Measurements from ENCODE around the gene MYO5B. TPM values are rescaled to one million over a fixed set of nuclear protein-coding genes. Genes with fewer than 3 reads are reported as not detected.

MYO5B gene
- total RNA-seq, 1 donor from 2014 or later, result 31.3 TPM

DNA sequence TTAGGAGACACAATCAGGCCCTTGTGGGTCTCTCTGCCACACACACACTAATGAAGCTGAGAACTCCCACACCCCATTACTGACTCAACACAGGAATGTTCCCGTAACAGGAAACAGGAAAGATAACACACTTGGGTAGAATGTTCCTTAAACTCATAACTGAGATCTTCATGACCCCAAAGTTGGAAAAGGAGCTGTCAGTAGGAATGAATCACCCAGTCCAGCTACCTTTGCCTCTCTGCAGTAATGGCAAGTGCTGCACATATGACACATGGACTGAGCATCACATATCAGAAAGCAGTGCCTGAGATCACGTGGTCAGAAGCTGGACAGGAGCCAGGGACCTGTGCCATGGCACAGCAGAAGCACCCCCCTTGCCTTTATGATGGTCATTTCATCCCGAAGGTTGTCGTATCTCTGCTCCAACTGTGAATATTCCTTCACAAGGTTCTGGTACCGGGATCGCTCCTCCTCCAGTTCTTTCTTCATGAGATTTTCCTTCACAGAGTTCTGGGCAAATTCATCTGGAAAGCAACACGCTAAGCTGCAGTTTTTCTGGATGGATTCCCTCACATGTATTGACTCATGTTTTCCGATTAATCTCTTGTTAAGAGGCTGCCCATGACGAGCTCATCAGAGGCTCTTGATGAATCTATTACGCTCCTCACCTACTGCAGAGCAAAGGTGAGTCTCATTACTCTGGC, 316.2 kb downstream of the MYO5B start:
- TF ChIP-seq, protein P1, sequence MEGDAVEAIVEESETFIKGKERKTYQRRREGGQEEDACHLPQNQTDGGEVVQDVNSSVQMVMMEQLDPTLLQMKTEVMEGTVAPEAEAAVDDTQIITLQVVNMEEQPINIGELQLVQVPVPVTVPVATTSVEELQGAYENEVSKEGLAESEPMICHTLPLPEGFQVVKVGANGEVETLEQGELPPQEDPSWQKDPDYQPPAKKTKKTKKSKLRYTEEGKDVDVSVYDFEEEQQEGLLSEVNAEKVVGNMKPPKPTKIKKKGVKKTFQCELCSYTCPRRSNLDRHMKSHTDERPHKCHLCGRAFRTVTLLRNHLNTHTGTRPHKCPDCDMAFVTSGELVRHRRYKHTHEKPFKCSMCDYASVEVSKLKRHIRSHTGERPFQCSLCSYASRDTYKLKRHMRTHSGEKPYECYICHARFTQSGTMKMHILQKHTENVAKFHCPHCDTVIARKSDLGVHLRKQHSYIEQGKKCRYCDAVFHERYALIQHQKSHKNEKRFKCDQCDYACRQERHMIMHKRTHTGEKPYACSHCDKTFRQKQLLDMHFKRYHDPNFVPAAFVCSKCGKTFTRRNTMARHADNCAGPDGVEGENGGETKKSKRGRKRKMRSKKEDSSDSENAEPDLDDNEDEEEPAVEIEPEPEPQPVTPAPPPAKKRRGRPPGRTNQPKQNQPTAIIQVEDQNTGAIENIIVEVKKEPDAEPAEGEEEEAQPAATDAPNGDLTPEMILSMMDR (IDR thresholded peaks at IDR 0.05; ENCODE audit: insufficient read depth, low read length, severe bottlenecking), result no peak
- H3K27me3 ChIP-seq (ENCODE audit: control insufficient read depth, insufficient read depth, low read length), result no peaks in the 10 kb centered on the region
- DNase-seq (ENCODE audit: low read depth) (peak; percentile 72), FAIRE-seq (peak; percentile 73)
- H3K4me3 ChIP-seq (ENCODE audit: low read depth, low read length), result no peak overlapping the region
- no peaks in the 10 kb centered on the region for H3K36me3 ChIP-seq (ENCODE audit: control insufficient read depth, insufficient read depth, low read length)

DNA sequence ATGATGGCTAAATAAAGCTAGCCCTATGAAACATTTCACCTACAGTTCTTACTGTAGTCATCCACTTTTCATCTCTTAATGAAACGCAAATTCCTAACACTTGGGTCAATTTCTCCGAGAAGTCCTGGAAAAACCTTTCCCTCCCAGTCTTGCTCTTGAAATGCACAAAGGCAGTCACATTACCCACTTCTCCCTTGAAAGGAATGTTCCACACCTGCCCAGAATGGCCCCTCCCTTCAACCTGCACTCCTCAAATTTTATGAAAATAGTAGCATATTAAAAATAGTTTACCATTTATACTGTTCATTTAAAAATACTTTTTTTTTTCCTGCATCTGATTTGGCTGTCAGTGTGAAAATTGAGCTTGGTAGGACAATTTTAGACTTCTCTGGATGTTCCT, 316.9 kb downstream of the MYO5B start:
- FAIRE-seq (no peak), DNase-seq (ENCODE audit: low read depth) (no peak)

DNA sequence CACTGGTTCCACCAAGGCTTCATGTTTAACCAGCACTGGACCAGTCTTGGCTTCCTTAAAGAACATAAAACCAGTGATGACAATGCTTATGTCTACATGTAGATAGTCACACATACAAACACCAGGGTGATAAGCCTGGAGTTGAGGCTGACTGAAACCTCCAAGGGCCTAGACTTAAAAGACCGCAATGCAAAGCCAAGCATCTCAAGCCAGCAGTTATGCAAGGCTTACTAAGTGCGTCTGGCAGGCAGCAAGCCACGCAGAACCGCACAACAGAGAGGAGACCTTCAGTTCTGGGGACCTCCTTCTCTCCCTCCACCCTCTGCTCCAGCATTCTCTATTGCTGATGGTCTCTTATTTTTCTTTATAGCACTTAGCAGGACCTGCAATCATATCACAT, 318.4 kb downstream of the MYO5B start:
- no peak for DNase-seq (ENCODE audit: low read depth)
- FAIRE-seq, result no peak
- no peaks in the 10 kb centered on the region for H3K36me3 ChIP-seq (ENCODE audit: control insufficient read depth, insufficient read depth, low read length)
- TF ChIP-seq, protein P1 (IDR thresholded peaks at IDR 0.05; ENCODE audit: insufficient read depth, low read length, severe bottlenecking), result no peak
- no peak overlapping the region for H3K4me3 ChIP-seq (ENCODE audit: low read depth, low read length)
- H3K27me3 ChIP-seq (ENCODE audit: control insufficient read depth, insufficient read depth, low read length), result no peaks in the 10 kb centered on the region

More for the DNA sequence above, 316.9 kb downstream of the MYO5B start:
- H3K4me3 ChIP-seq (ENCODE audit: low read depth, low read length), result no peak overlapping the region
- no peaks in the 10 kb centered on the region for H3K27me3 ChIP-seq (ENCODE audit: control insufficient read depth, insufficient read depth, low read length)
- TF ChIP-seq, protein P1 (IDR thresholded peaks at IDR 0.05; ENCODE audit: insufficient read depth, low read length, severe bottlenecking), result no peak
- no peaks in the 10 kb centered on the region for H3K36me3 ChIP-seq (ENCODE audit: control insufficient read depth, insufficient read depth, low read length)

DNA sequence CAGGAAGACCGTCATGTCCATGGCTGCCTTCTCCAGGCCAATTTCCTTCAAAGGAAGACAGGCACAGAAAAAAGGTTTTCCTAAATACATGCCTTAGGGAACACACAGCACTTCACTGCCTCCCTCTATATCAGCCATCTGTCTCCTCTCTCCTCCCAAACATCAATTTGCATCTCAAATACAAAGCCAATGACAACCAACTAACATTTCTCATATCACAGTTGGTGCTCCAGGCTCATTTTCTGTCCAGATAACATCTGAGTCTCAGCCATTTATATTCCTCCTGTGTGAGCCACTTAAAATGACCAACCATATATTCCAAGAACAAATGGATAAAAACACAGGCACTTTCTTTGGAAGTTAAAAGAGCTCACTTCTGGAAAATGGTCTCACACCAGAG, 319.2 kb downstream of the MYO5B start:
- Histone ChIP-seq H3K27me3 (ENCODE audit: control insufficient read depth, insufficient read depth, low read length) (no peaks in the 10 kb centered on the region), H3K4me3 (ENCODE audit: low read depth, low read length) (no peak overlapping the region), H3K36me3 (ENCODE audit: control insufficient read depth, insufficient read depth, low read length) (no peaks in the 10 kb centered on the region)
- FAIRE-seq (no peak), DNase-seq (ENCODE audit: low read depth) (no peak)
- TF ChIP-seq, protein P1 (IDR thresholded peaks at IDR 0.05; ENCODE audit: insufficient read depth, low read length, severe bottlenecking), result no peak

DNA sequence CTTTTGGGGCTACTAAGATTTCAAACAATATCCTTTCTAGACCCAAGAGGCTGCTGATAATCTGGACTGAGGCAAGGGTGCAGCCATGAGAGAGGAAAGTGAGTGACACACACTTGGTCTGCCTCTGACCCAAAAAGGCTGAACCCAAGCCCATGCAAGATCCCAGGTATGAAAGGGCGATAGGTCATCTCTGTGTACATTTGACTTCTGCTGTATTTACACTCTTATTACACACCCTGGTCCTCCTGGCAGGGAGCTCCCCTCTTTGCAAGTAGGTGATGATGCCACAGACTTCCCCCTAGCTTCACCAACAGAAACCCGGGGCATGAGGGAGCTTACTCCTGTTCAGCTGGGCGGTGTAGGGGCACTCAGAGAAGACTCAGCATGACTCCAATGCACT, 319.8 kb downstream of the MYO5B start:
- Histone ChIP-seq H3K27me3 (ENCODE audit: control insufficient read depth, insufficient read depth, low read length) (no peaks in the 10 kb centered on the region), H3K4me3 (ENCODE audit: low read depth, low read length) (no peak overlapping the region), H3K36me3 (ENCODE audit: control insufficient read depth, insufficient read depth, low read length) (no peaks in the 10 kb centered on the region)
- DNase-seq (ENCODE audit: low read depth), result no peak
- TF ChIP-seq, protein P1 (IDR thresholded peaks at IDR 0.05; ENCODE audit: insufficient read depth, low read length, severe bottlenecking), result no peak
- FAIRE-seq, result no peak

DNA sequence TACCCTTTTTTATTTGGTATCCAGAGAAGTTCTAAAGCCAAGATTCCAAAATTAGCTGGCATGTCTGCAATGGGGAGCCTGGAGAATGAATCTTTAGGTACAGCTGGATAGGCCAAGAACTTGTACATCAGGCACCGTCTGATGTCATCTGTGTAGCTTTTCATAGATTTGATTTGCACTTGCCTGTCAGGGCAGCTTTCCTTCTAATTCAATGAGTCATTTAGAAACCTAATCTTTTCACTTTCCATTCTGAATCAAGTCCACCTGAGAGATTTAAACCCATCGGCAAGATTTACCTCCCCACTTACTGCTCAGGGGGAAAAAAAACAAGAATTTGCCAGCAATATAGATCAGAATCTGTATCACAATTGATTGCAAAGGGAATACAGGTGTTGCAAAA, 320.7 kb downstream of the MYO5B start:
- H3K27me3 ChIP-seq (ENCODE audit: control insufficient read depth, insufficient read depth, low read length), result no peaks in the 10 kb centered on the region
- H3K36me3 ChIP-seq (ENCODE audit: control insufficient read depth, insufficient read depth, low read length), result no peaks in the 10 kb centered on the region
- FAIRE-seq (no peak), DNase-seq (ENCODE audit: low read depth) (peak; percentile 92)
- no peak overlapping the region for H3K4me3 ChIP-seq (ENCODE audit: low read depth, low read length)
- TF ChIP-seq, protein P1 (IDR thresholded peaks at IDR 0.05; ENCODE audit: insufficient read depth, low read length, severe bottlenecking), result no peak
